ENCODE measurements around the gene TRNAU1AP.

DNA sequence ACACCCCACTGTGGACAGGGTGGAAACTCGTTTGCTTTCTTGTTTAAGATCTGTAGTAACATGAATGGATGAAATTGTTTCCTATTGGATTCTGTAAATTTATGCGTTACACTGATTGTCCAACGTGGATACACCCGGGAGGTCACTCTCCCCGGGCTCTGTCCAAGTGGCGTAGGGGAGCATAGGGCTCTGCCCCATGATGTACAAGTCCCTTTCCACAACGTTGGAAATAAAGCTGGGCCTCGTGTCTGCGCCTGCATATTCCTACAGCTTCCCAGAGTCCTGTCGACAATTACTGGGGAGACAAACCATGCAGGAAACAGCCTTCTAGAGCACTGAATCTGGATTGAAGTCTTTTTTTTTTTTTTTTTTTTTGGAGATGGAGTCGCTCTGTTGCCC is 45.6 kb upstream of the TRNAU1AP start:
- no peak for TF ChIP-seq EZH2 (IDR thresholded peaks at IDR 0.05; ENCODE audit: insufficient read depth, poor library complexity, severe bottlenecking)
- no peak for TF ChIP-seq EZH2phosphoT487 (IDR thresholded peaks at IDR 0.05; ENCODE audit: insufficient read depth, low read depth)
